ENCODE data around the gene KLHL42. TPM values are rescaled to one million over a fixed set of nuclear protein-coding genes. Genes with fewer than 3 reads are reported as not detected.

KLHL42 gene
- total RNA-seq, 1 experiment from 2014 or later, result 35.8 TPM

GRCh38 chr12:27778206-27778605 lies 1.8 kb upstream of the KLHL42 start:
- H2BK20ac ChIP-seq (ENCODE audit: low read depth, low read length, poor library complexity, severe bottlenecking), result no peak overlapping the region
- no peak overlapping the region for H2AFZ ChIP-seq (ENCODE audit: low read length)
- H2BK12ac ChIP-seq (ENCODE audit: insufficient read length, low read depth, low read length), result no peak overlapping the region
- WGBS (ENCODE audit: extremely low coverage, insufficient read length, low lambda C conversion rate), result no CpG with 5 or more reads among the region's 1 CpG
- H3K23me2 ChIP-seq (ENCODE audit: insufficient read length, low read depth, low read length, poor library complexity, severe bottlenecking), result peaks cover 11% of the 10 kb centered on the region
- no peak overlapping the region for H2AK5ac ChIP-seq (ENCODE audit: insufficient read length, low read length)
- H2BK5ac ChIP-seq (ENCODE audit: insufficient read length, low read length), result no peak overlapping the region
- no peaks in the 10 kb centered on the region for H3K9me3 Mint-ChIP-seq
- no peaks in the 10 kb centered on the region for H4K20me1 ChIP-seq (ENCODE audit: control insufficient read depth, insufficient read depth, insufficient read length)
- no peak overlapping the region for H3T11ph ChIP-seq (ENCODE audit: low read length)
- no peaks in the 10 kb centered on the region for H3K9me3 ChIP-seq (ENCODE audit: control insufficient read depth, low read depth, low read length)
- H3K4me3 Mint-ChIP-seq, result peak overlapping the region; percentile 29 to 43; a peak in 3 of 5 replicates
- no peak overlapping the region for H3K14ac ChIP-seq (ENCODE audit: insufficient read depth, low read length)
- no peak overlapping the region for H2BK120ac ChIP-seq (ENCODE audit: low read depth, low read length, poor library complexity, severe bottlenecking)
- H3K4ac ChIP-seq (ENCODE audit: low read depth, low read length), result no peak overlapping the region
- no peaks in the 10 kb centered on the region for H3K79me1 ChIP-seq (ENCODE audit: insufficient read depth, low read depth, low read length, poor library complexity, severe bottlenecking)
- no peak overlapping the region for H3K56ac ChIP-seq (ENCODE audit: insufficient read length, low read depth, low read length)
- no peak overlapping the region for H3K9ac ChIP-seq (ENCODE audit: extremely low read depth, insufficient read length, low read length)
- peaks cover 3% of the 10 kb centered on the region; the same call in 1 of the 2 replicates for H3K4me1 ChIP-seq (ENCODE audit: insufficient read depth, low read length)
- H3K18ac ChIP-seq (ENCODE audit: insufficient read length, low read depth, low read length), result no peak overlapping the region
- H3K4me2 ChIP-seq (ENCODE audit: insufficient read depth, insufficient read length, low read length), result no peak overlapping the region
- peaks cover 0 to 15% (median 4%) of the 10 kb centered on the region in 3 experiments; a peak in 6 of 7 replicates for H3K36me3 Mint-ChIP-seq (ENCODE audit: insufficient read depth in 1 of 3, low read depth in 3 of 3)
- DNase-seq, result no peak
- H4K91ac ChIP-seq (ENCODE audit: insufficient read length, low read depth, low read length), result no peak overlapping the region
- no peak overlapping the region for H2BK15ac ChIP-seq (ENCODE audit: low read depth, low read length)
- no peak overlapping the region for H4K5ac ChIP-seq (ENCODE audit: insufficient read length, low read depth, low read length)
- H3K27ac ChIP-seq (ENCODE audit: insufficient read length, low read depth, low read length), result no peak overlapping the region
- no peak for TF ChIP-seq CTCF (conservative IDR thresholded peaks at IDR 0.05)
- H3K27me3 Mint-ChIP-seq (ENCODE audit: low read depth), result no peaks in the 10 kb centered on the region; the same call in 1 of the 2 replicates
- peaks cover 6% of the 10 kb centered on the region; the same call in 1 of the 2 replicates for H3K79me2 ChIP-seq (ENCODE audit: insufficient read depth, low read length)
- no peak overlapping the region for H3K27ac Mint-ChIP-seq
- no peak overlapping the region for H3K23ac ChIP-seq (ENCODE audit: insufficient read length, low read depth, low read length)
- no peak overlapping the region for H4K8ac ChIP-seq (replicated peaks; ENCODE audit: insufficient read length, low read depth, low read length)
- H3K4me1 Mint-ChIP-seq, result peaks cover 32 to 33% of the 10 kb centered on the region in 2 experiments
- H3K27me3 ChIP-seq (ENCODE audit: insufficient read depth, low read length), result no peaks in the 10 kb centered on the region

All from H9 (cell line).